NB4 (cell line): ENCODE results near the gene INF2.

Source experiments
- CTCF ChIP-seq: IDR thresholded peaks from one replicate; pipeline ENCODE4 v1.5.1; 2012; ENCODE audit warnings: low read depth, low read length
- POLR2A ChIP-seq: IDR thresholded peaks from 2 replicates; pipeline ENCODE4 v1.6.1; 2011; ENCODE audit warnings: mild to moderate bottlenecking; ENCODE audit not compliant: insufficient read length; ENCODE audit errors: extremely low read depth
- TF ChIP-seq, protein P1 (sequence below): IDR thresholded peaks from 2 replicates; pipeline ENCODE4 v1.6.1; 2011; ENCODE audit warnings: low read depth, low read length

DNA sequence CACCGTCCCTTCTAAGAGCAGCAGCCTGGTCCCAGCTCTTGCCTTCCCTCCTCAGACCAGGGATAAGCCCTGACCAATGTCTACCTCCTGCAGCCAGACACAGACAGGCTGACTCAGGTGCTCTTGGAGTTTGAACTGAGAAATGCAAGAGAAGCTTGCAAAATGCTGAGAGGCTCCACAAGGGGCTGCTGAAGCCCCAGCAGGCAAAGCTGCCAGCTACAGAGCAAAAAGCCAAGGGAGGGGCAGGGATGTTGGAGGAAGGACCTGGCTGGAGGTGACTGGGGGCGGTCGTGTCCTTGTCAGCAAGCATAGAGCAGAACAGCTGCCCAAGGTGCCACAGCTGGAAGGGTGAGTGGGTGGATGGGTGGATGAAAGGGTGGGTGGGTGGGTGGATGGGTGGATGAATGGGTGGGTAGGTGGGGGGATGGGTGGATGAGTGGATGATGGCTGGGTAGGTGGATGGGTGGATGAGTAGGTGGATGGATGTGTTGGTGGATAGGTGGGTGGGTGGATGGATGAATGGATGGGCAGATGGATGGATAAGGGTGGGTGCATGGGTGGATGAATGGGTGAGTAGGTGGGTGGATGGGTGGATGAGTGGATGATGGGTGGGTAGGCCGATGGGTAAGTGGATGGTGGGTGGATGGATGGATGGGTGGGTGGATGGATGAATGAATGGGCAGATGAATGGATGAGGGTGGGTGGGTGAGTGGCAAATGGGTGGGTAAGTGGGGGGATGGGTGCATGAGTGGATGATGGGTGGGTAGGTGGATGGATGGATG lies 4.0 kb upstream of the INF2 start:
- TF ChIP-seq CTCF, result no peak
- TF ChIP-seq POLR2A, result no peak
- TF ChIP-seq, protein P1, sequence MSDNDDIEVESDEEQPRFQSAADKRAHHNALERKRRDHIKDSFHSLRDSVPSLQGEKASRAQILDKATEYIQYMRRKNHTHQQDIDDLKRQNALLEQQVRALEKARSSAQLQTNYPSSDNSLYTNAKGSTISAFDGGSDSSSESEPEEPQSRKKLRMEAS, result no peak
